Lower lobe of right lung (tissue), 2 donors: ENCODE measurements around the gene CNOT8. TPM values are rescaled to one million over a fixed set of nuclear protein-coding genes. Genes with fewer than 3 reads are reported as not detected.

ENCODE experiments used
- ATAC-seq, 2 donors: fragments of 200-7000 bp; cut with Tn5 transposase; one replicate each; pipeline ENCODE4 v1.9.1; 2020 to 2022; ENCODE audit warnings: mild to moderate bottlenecking in 2 of 2, moderate library complexity in 2 of 2
- DNase-seq: peaks from one replicate; pipeline ENCODE4 v3.0.0-alpha.2; 2020
- H3K27ac ChIP-seq: fragments of 200-600 bp; one replicate; pipeline ENCODE4 v1.8.0; 2022
- H3K27me3 ChIP-seq: fragments of 200-600 bp; one replicate; pipeline ENCODE4 v1.8.0; 2022; ENCODE audit warnings: low read depth
- H3K36me3 ChIP-seq: fragments of 200-600 bp; one replicate; pipeline ENCODE4 v1.8.0; 2022; ENCODE audit warnings: mild to moderate bottlenecking
- H3K4me1 ChIP-seq: fragments of 200-600 bp; one replicate; pipeline ENCODE4 v1.8.0; 2022
- H3K4me3 ChIP-seq: fragments of 200-600 bp; one replicate; pipeline ENCODE4 v1.8.0; 2022; ENCODE audit warnings: mild to moderate bottlenecking
- H3K9me3 ChIP-seq: fragments of 200-600 bp; one replicate; pipeline ENCODE4 v1.8.0; 2022
- intact Hi-C: fragments of 100-400 bp; cut with DNase I; formaldehyde crosslinking; loops from one replicate; pipeline ENCODE4 v1.11.0; 2022
- total RNA-seq: library from RNA; stranded (reverse); fragmentation: NEBNext Ultra II Directional; extraction: Animal tissue kit (Norgen Biotek cat#: 25700); gene quantifications from one replicate; pipeline ENCODE4 v1.2.1, GENCODE V29; 2021
- TF ChIP-seq, protein P1 (sequence below): fragments of 200-600 bp; IDR thresholded peaks from one replicate; pipeline ENCODE4 v1.8.0; 2022; ENCODE audit warnings: antibody characterized with exemption, mild to moderate bottlenecking
- donor health status: DM: no; HTN: yes; CAD: no; lungs with severe emphysema.

Gene CNOT8
- total RNA-seq, 1 donor from 2014 or later: 106 TPM

DNA sequence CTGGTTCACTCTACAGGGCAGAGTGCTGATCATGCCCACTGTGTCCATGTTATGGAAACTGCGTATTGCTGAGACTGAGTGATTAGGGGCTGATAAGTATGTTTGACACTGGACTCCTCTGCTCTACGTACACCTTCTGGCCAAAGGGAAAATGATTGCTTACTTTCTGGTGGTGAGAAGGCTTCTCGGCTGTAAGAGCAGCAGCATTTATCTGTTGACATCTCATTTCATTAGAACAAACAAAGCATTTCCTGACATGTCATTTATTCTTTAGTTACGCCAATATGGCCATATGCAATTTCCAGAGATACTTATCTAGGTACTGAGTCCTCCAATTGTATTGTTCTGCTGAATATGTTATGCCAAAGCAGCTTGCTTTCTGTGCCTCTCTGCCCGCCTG lies 13.6 kb upstream of the CNOT8 start:
- Histone ChIP-seq H3K27ac (peak overlapping the region; percentile 38), H3K9me3 (no peaks in the 10 kb centered on the region), H3K4me3 (no peak overlapping the region), H3K36me3 (peaks cover 5% of the 10 kb centered on the region), H3K4me1 (peaks cover 63% of the 10 kb centered on the region), H3K27me3 (no peaks in the 10 kb centered on the region)
- intact Hi-C loops: no loop called here
- TF ChIP-seq, protein P1, sequence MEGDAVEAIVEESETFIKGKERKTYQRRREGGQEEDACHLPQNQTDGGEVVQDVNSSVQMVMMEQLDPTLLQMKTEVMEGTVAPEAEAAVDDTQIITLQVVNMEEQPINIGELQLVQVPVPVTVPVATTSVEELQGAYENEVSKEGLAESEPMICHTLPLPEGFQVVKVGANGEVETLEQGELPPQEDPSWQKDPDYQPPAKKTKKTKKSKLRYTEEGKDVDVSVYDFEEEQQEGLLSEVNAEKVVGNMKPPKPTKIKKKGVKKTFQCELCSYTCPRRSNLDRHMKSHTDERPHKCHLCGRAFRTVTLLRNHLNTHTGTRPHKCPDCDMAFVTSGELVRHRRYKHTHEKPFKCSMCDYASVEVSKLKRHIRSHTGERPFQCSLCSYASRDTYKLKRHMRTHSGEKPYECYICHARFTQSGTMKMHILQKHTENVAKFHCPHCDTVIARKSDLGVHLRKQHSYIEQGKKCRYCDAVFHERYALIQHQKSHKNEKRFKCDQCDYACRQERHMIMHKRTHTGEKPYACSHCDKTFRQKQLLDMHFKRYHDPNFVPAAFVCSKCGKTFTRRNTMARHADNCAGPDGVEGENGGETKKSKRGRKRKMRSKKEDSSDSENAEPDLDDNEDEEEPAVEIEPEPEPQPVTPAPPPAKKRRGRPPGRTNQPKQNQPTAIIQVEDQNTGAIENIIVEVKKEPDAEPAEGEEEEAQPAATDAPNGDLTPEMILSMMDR: no peak
- no peak for DNase-seq
- no peak for ATAC-seq

- Histone ChIP-seq H3K9me3 (no peaks in the 10 kb centered on the region), H3K27me3 (no peaks in the 10 kb centered on the region), H3K36me3 (no peaks in the 10 kb centered on the region), H3K27ac (peak overlapping the region; percentile 82), H3K4me3 (peak overlapping the region; percentile 72), H3K4me1 (peaks cover 54% of the 10 kb centered on the region)
- ATAC-seq (no peak), DNase-seq (no peak)
- intact Hi-C loops: no loop called here
- TF ChIP-seq, protein P1: no peak
Observed at GRCh38 chr5:154849264-154849785, 9.1 kb upstream of the CNOT8 start.

DNA sequence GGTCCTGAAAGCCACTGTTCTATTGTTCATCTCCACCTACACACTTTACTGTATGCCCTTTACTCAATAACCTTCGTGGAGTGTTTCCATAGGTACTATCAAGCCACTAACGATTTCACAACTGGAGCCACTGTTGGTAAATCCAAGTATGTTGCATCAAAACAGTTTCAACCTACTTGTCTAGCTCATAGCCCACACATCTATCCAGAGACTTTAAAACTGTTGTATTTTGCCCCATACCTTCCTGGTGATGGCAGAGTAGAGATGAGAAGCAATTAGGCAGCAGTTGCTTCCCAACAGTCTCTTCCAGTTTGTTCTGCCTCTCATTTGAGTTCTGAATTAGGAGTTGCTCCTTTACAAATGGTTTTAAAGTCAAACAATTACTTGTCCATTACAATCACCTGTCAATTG lies 8.6 kb upstream of the CNOT8 start:
- peak overlapping the region; percentile 82 for H3K27ac ChIP-seq
- H3K27me3 ChIP-seq: no peaks in the 10 kb centered on the region
- no peaks in the 10 kb centered on the region for H3K36me3 ChIP-seq
- H3K4me1 ChIP-seq: peaks cover 50% of the 10 kb centered on the region
- no peaks in the 10 kb centered on the region for H3K9me3 ChIP-seq
- TF ChIP-seq, protein P1: no peak
- DNase-seq (no peak), ATAC-seq (peak; percentile 52 to 74)
- H3K4me3 ChIP-seq: peak overlapping the region; percentile 72
- intact Hi-C loops: no loop called here

GRCh38 chr5:154850255-154851062 lies 8.0 kb upstream of the CNOT8 start, which contains the start of gene FAXDC2:
Gene FAXDC2 (minus strand): TSS chr5:154850603. CDS start chr5:154838178, 12,425 bp downstream.
- Histone ChIP-seq H3K4me3 (peak within 1 kb of the TSS; percentile 72), H3K9me3 (no peaks in the 10 kb centered on the region), H3K4me1 (peaks cover 45% of the 10 kb centered on the region), H3K36me3 (no peaks in the 10 kb centered on the region), H3K27ac (peak within 1 kb of the TSS; percentile 82), H3K27me3 (no peaks in the 10 kb centered on the region)
- DNase-seq: peak; percentile 74
- intact Hi-C loops: no loop called here
- peak; percentile 96 for ATAC-seq
- TF ChIP-seq, protein P1: no peak

GRCh38 chr5:154851351-154851750 lies 7.1 kb upstream of the CNOT8 start:
- Histone ChIP-seq H3K4me1 (peaks cover 46% of the 10 kb centered on the region), H3K27ac (peak overlapping the region; percentile 82), H3K4me3 (no peak overlapping the region), H3K27me3 (no peaks in the 10 kb centered on the region), H3K36me3 (no peaks in the 10 kb centered on the region), H3K9me3 (no peaks in the 10 kb centered on the region)
- TF ChIP-seq, protein P1: no peak
- ATAC-seq (no peak), DNase-seq (no peak)
- intact Hi-C loops: no loop called here
